Vagina (tissue), 2 donors: ENCODE results near the gene P3H2. TPM values are rescaled to one million over a fixed set of nuclear protein-coding genes. Genes with fewer than 3 reads are reported as not detected.

Experiments
- DNase-seq, 2 donors: peaks; one replicate each; pipeline ENCODE4 v3.0.0-alpha.2; 2017; ENCODE audit errors: extremely low spot score in 2 of 2
- H3K27ac ChIP-seq: fragments of 200-600 bp; sonication (generic); one replicate; pipeline ENCODE4 v1.5.1; 2019
- H3K27me3 ChIP-seq: fragments of 200-600 bp; sonication (generic); one replicate; pipeline ENCODE4 v1.5.1; 2019
- H3K36me3 ChIP-seq, 2 donors: fragments of 200-600 bp; sonication (generic); one replicate each; pipeline ENCODE4 v1.5.1; 2017 to 2019
- H3K4me1 ChIP-seq: fragments of 200-600 bp; sonication (generic); one replicate; pipeline ENCODE4 v1.5.1; 2019
- H3K4me3 ChIP-seq, 2 donors: fragments of 200-600 bp; sonication (generic); 1 replicate in 1 of 2; 2 replicates in 1 of 2; pipeline ENCODE4 v1.5.1; 2016 to 2019
- H3K9me3 ChIP-seq: fragments of 200-600 bp; sonication (generic); one replicate; pipeline ENCODE4 v1.5.1; 2019
- POLR2A ChIP-seq, 2 donors: fragments of 450-650 bp; IDR thresholded peaks; one replicate each; pipeline ENCODE4 v1.6.1; 2017; ENCODE audit warnings: antibody characterized with exemption in 2 of 2, mild to moderate bottlenecking in 2 of 2, moderate library complexity in 2 of 2
- POLR2AphosphoS5 ChIP-seq, 2 donors: sonication (generic); formaldehyde crosslinking; IDR thresholded peaks; one replicate each; pipeline ENCODE4 v1.9.0; 2017; ENCODE audit warnings: antibody characterized with exemption in 2 of 2, mild to moderate bottlenecking in 2 of 2, low read depth in 1 of 2; ENCODE audit not compliant: insufficient read depth in 1 of 2
- intact Hi-C: fragments of 100-400 bp; cut with DNase I; formaldehyde crosslinking; loops from one replicate; pipeline ENCODE4 v1.15.1; 2023
- small RNA-seq: library from RNA; depleted of rRNA; stranded (forward); fragments of <200 nt; gene quantifications from one replicate; pipeline ENCODE3, GENCODE V24; 2016
- total RNA-seq: library from RNA; depleted of rRNA; stranded (reverse); fragments of >200 nt; gene quantifications from one replicate; pipeline ENCODE4 v1.2.3, GENCODE V29; 2016
- TF ChIP-seq, protein P1 (sequence below), 3 experiments: fragments of 450-650 bp in 2 of 3; fragments of 200-600 bp in 1 of 3; sonication (generic) in 1 of 3; IDR thresholded peaks; one replicate each; pipeline ENCODE4 v1.5.1; 2017 to 2019; ENCODE audit warnings: antibody characterized with exemption in 3 of 3, mild to moderate bottlenecking in 2 of 3, moderate library complexity in 2 of 3

P3H2 gene
- total RNA-seq, 1 donor from 2014 or later: 41.7 TPM

DNA sequence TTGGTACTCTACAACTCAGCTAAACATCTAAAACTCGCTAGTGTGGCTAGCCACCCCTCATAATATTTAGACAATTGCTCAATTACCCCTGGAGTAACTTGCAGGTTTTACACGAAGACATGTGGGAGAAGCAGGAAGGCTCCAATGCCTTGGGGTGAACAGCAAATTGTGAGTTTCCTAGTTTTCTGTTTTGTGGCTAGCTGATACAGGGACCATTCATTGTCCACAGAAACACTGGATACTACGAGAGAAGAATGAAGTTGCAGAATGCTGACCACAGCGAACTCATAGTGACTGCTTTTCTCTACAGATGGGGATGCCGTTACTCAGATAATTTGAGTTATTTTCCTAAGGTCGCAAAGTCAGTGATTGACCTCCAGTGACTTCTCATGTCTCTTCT lies 212.9 kb downstream of the P3H2 start:
- H3K27me3 ChIP-seq: no peaks in the 10 kb centered on the region
- H3K27ac ChIP-seq: no peak overlapping the region
- no peak for DNase-seq
- intact Hi-C loops: no loop called here
- H3K9me3 ChIP-seq: no peaks in the 10 kb centered on the region
- H3K36me3 ChIP-seq: no peaks in the 10 kb centered on the region
- TF ChIP-seq POLR2AphosphoS5 (IDR thresholded peaks at IDR 0.05; ENCODE audit: insufficient read depth in 1 of 2, low read depth in 1 of 2) (no peak), POLR2A (IDR thresholded peaks at IDR 0.05) (no peak)
- TF ChIP-seq, protein P1, sequence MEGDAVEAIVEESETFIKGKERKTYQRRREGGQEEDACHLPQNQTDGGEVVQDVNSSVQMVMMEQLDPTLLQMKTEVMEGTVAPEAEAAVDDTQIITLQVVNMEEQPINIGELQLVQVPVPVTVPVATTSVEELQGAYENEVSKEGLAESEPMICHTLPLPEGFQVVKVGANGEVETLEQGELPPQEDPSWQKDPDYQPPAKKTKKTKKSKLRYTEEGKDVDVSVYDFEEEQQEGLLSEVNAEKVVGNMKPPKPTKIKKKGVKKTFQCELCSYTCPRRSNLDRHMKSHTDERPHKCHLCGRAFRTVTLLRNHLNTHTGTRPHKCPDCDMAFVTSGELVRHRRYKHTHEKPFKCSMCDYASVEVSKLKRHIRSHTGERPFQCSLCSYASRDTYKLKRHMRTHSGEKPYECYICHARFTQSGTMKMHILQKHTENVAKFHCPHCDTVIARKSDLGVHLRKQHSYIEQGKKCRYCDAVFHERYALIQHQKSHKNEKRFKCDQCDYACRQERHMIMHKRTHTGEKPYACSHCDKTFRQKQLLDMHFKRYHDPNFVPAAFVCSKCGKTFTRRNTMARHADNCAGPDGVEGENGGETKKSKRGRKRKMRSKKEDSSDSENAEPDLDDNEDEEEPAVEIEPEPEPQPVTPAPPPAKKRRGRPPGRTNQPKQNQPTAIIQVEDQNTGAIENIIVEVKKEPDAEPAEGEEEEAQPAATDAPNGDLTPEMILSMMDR (IDR thresholded peaks at IDR 0.05): no peak
- no peak overlapping the region for H3K4me3 ChIP-seq
- H3K4me1 ChIP-seq: no peaks in the 10 kb centered on the region

Small RNA genes lying within 50 kb of the gene (small RNA-seq; reads per million reads assigned to genes)
- gene RNU6-1109P: not detected

Other genes starting within 250 kb of the P3H2 start
- 48.6 TPM for gene CLDN1, start 201.5 kb upstream of the P3H2 start, total RNA-seq